Mammary epithelial cell (primary cell): ENCODE data around the gene SMIM38.

Experiments used
- CTCF ChIP-seq, 2 donors: IDR thresholded peaks in 1 of 2; conservative IDR thresholded peaks in 1 of 2; 2 replicates each; pipeline ENCODE4 v1.5.1; 2011 to 2012; ENCODE audit warnings: inconsistent platforms in 2 of 2, low read length in 2 of 2, mild to moderate bottlenecking in 2 of 2, control low read depth in 1 of 2, low read depth in 1 of 2; ENCODE audit not compliant: insufficient read depth in 1 of 2; ENCODE audit errors: extremely low read depth in 1 of 2
- EZH2 ChIP-seq: IDR thresholded peaks from 2 replicates; pipeline ENCODE4 v1.6.1; 2012; ENCODE audit warnings: low read length, inconsistent platforms, borderline replicate concordance

GRCh38 chr11:69129647-69130046, 26.1 kb upstream of the SMIM38 start:
- no peak for TF ChIP-seq CTCF (conservative IDR thresholded peaks at IDR 0.05 in 1 of 2, IDR thresholded peaks at IDR 0.05 in 1 of 2; ENCODE audit: extremely low read depth in 1 of 2, insufficient read depth in 1 of 2, low read depth in 1 of 2, low read length in 2 of 2)
- no peak for TF ChIP-seq EZH2
